Left lung (tissue), 10 donors: ENCODE measurements around the gene ZP2. TPM values are rescaled to one million over a fixed set of nuclear protein-coding genes. Genes with fewer than 3 reads are reported as not detected.
A peak's percentile ranks its signal among the peaks of the same experiment; 100 is the strongest.

Experiments
- ATAC-seq: fragments of 200-7000 bp; cut with Tn5 transposase; one replicate; pipeline ENCODE4 v1.9.1; 2020; ENCODE audit warnings: moderate library complexity
- DNase-seq, 4 donors: peaks; one replicate each; pipeline ENCODE4 v3.0.0-alpha.2; 2013 to 2020
- H3K27ac ChIP-seq, 2 donors: fragments of 200-600 bp; sonication (generic) in 1 of 2; one replicate each; pipeline versions ENCODE4 v1.5.0 to v1.8.0; 2020 to 2021
- H3K27me3 ChIP-seq, 2 donors: fragments of 200-600 bp; sonication (generic) in 1 of 2; one replicate each; pipeline versions ENCODE4 v1.5.0 to v1.8.0; 2020 to 2021
- H3K36me3 ChIP-seq, 2 donors: fragments of 200-600 bp; sonication (generic) in 1 of 2; one replicate each; pipeline versions ENCODE4 v1.5.0 to v1.8.0; 2020 to 2021
- H3K4me1 ChIP-seq, 2 donors: fragments of 200-600 bp; one replicate each; pipeline ENCODE4 v1.8.0; 2021
- H3K4me3 ChIP-seq, 2 donors: fragments of 200-600 bp; sonication (generic) in 1 of 2; one replicate each; pipeline versions ENCODE4 v1.5.0 to v1.8.0; 2020 to 2021; ENCODE audit warnings: mild to moderate bottlenecking in 1 of 2
- H3K9me3 ChIP-seq, 2 donors: fragments of 200-600 bp; sonication (generic) in 1 of 2; one replicate each; pipeline versions ENCODE4 v1.5.0 to v1.8.0; 2020 to 2021
- intact Hi-C, 2 donors: fragments of 100-400 bp; cut with DNase I; formaldehyde crosslinking; loops; one replicate each; pipeline versions ENCODE4 v1.11.2 to v1.14.2; 2022
- polyA plus RNA-seq, 6 donors: library from polyadenylated mRNA; unstranded; fragments of 120-200 nt; gene quantifications; one replicate each; pipeline ENCODE4 v1.2.1, GENCODE V29; 2013; ENCODE audit not compliant: insufficient read length in 6 of 6
- total RNA-seq, 2 donors: library from RNA; stranded (reverse); fragmentation: NEBNext Ultra II Directional; extraction: Animal tissue kit (Norgen Biotek cat#: 25700); gene quantifications; one replicate each; pipeline ENCODE4 v1.2.1, GENCODE V29; 2021
- TF ChIP-seq, protein P1 (sequence below), 2 donors: fragments of 200-600 bp; sonication (generic) in 1 of 2; IDR thresholded peaks; one replicate each; pipeline versions ENCODE4 v1.5.0 to v1.8.0; 2021; ENCODE audit warnings: antibody characterized with exemption in 2 of 2
- donor health status: DM: no; HTN: yes; CAD: no.
- donor health status: DM: no; HTN: no; CAD: no.

Gene ZP2
- total and polyA plus RNA-seq, 8 donors, result 1.9 to 6.4 (median 2.8) TPM; not detected in 2

GRCh38 chr16:21162661-21163151, 48.7 kb downstream of the ZP2 start:
- ATAC-seq, result no peak
- no peak overlapping the region for H3K27ac ChIP-seq

GRCh38 chr16:21161211-21161610, 50.2 kb downstream of the ZP2 start:
- intact Hi-C loops, result no loop called here
- DNase-seq (no peak), ATAC-seq (no peak)
- H3K27me3 ChIP-seq, result no peaks in the 10 kb centered on the region
- no peak overlapping the region for H3K4me3 ChIP-seq
- TF ChIP-seq, protein P1, sequence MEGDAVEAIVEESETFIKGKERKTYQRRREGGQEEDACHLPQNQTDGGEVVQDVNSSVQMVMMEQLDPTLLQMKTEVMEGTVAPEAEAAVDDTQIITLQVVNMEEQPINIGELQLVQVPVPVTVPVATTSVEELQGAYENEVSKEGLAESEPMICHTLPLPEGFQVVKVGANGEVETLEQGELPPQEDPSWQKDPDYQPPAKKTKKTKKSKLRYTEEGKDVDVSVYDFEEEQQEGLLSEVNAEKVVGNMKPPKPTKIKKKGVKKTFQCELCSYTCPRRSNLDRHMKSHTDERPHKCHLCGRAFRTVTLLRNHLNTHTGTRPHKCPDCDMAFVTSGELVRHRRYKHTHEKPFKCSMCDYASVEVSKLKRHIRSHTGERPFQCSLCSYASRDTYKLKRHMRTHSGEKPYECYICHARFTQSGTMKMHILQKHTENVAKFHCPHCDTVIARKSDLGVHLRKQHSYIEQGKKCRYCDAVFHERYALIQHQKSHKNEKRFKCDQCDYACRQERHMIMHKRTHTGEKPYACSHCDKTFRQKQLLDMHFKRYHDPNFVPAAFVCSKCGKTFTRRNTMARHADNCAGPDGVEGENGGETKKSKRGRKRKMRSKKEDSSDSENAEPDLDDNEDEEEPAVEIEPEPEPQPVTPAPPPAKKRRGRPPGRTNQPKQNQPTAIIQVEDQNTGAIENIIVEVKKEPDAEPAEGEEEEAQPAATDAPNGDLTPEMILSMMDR (IDR thresholded peaks at IDR 0.05), result no peak
- no peaks in the 10 kb centered on the region for H3K9me3 ChIP-seq
- peaks cover 11 to 45% of the 10 kb centered on the region in 2 donors for H3K4me1 ChIP-seq
- H3K27ac ChIP-seq, result no peak overlapping the region
- peaks cover 0 to 25% of the 10 kb centered on the region in 2 donors for H3K36me3 ChIP-seq

More at GRCh38 chr16:21162661-21163151, 48.7 kb downstream of the ZP2 start:
- TF ChIP-seq, protein P1 (IDR thresholded peaks at IDR 0.05), result no peak
- Histone ChIP-seq H3K4me1 (peaks cover 11 to 43% of the 10 kb centered on the region in 2 donors), H3K27me3 (no peaks in the 10 kb centered on the region), H3K9me3 (no peaks in the 10 kb centered on the region), H3K4me3 (no peak overlapping the region), H3K36me3 (peaks cover 0 to 38% of the 10 kb centered on the region in 2 donors)
- peak in 2 of 4 donors; percentile 78 to 84 for DNase-seq
- intact Hi-C loops, result no loop called here

DNA sequence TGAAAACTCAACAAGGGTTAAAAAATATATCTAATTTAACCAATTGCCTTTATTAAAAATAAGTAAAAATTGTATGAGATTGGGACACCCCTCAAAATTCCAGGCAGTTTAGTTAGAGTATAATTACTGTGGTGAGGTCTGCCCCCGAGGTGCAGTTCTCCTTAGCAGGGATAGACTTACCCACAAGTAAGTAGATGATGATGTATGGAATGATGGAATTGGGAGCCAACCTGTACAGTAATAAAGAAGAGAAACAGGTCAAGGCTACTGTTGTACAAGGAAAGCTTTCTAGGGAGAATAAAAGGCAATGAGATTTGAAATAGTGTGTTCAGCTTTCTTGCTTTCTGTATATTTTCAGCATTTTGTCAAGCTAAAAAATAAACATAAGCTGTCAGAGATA, 51.1 kb downstream of the ZP2 start:
- Histone ChIP-seq H3K27me3 (no peaks in the 10 kb centered on the region), H3K9me3 (no peaks in the 10 kb centered on the region), H3K27ac (no peak overlapping the region), H3K4me3 (no peak overlapping the region), H3K4me1 (peaks cover 11 to 45% of the 10 kb centered on the region in 2 donors), H3K36me3 (peaks cover 0 to 16% of the 10 kb centered on the region in 2 donors)
- ATAC-seq, result no peak
- intact Hi-C loops, result no loop called here
- no peak for DNase-seq
- TF ChIP-seq, protein P1 (IDR thresholded peaks at IDR 0.05), result no peak

- TF ChIP-seq, protein P1 (IDR thresholded peaks at IDR 0.05), result no peak
- peak; percentile 72 for ATAC-seq
- intact Hi-C loops, result no loop called here
- no peaks in the 10 kb centered on the region for H3K9me3 ChIP-seq
- H3K4me3 ChIP-seq, result peak overlapping the region; percentile 64 to 69
- H3K36me3 ChIP-seq, result peaks cover 0 to 7% of the 10 kb centered on the region in 2 donors
- H3K27me3 ChIP-seq, result no peaks in the 10 kb centered on the region
- H3K4me1 ChIP-seq, result peaks cover 11 to 45% of the 10 kb centered on the region in 2 donors
- DNase-seq, result peak; percentile 43 to 87 (median 72)
- H3K27ac ChIP-seq, result peak overlapping the region; percentile 69 to 76
These were observed 52.0 kb downstream of the ZP2 start for GRCh38 chr16:21159281-21159951.
